IMR-90 (cell line): ENCODE measurements around the gene SDHB. TPM values are rescaled to one million over a fixed set of nuclear protein-coding genes. Genes with fewer than 3 reads are reported as not detected.

Experiments
- ATAC-seq: fragments of 200-7000 bp; cut with Tn5 transposase; 2 replicates; pipeline ENCODE4 v1.9.1; 2020; ENCODE audit warnings: low read depth, mild to moderate bottlenecking, moderate library complexity
- BruUV-seq: library from RNA; stranded (reverse); fragments of 400-500 nt; replicated peaks from 2 replicates; lab custom pipeline; 2021; lab: Mats Ljungman, UMichigan
- CTCF ChIA-PET: fragments of 300-600 bp; formaldehyde crosslinking; extraction: SDS; loops from one replicate; lab custom pipeline; 2021; ENCODE audit warnings: antibody characterized with exemption; lab: Yijun Ruan, JAX
- POLR2A ChIA-PET: fragments of 300-600 bp; sonication (Branson Sonifier 250); formaldehyde crosslinking; loops from one replicate; lab custom pipeline; 2022; ENCODE audit warnings: antibody characterized with exemption; ENCODE audit not compliant: unreplicated experiment; lab: Charles Lee
- DNase-seq: peaks from one replicate; pipeline ENCODE4 v3.0.0; 2013
- H2AFZ ChIP-seq: replicated peaks from 2 replicates; pipeline ENCODE3; 2013; ENCODE audit warnings: low read length, mild to moderate bottlenecking; ENCODE audit not compliant: poor library complexity
- H2AK5ac ChIP-seq: 2 replicates; pipeline ENCODE4 v1.6.1; 2013; ENCODE audit warnings: low read depth, low read length, inconsistent platforms
- H2AK9ac ChIP-seq: replicated peaks from 2 replicates; pipeline ENCODE3; 2013; ENCODE audit warnings: mild to moderate bottlenecking, low read depth, low read length, moderate library complexity; ENCODE audit not compliant: poor library complexity
- H2BK120ac ChIP-seq: 2 replicates; pipeline ENCODE4 v1.6.1; 2013; ENCODE audit warnings: low read depth, low read length, inconsistent platforms
- H2BK15ac ChIP-seq: 3 replicates; pipeline ENCODE4 v1.6.1; 2013; ENCODE audit warnings: low read depth, low read length, inconsistent platforms
- H2BK20ac ChIP-seq: 2 replicates; pipeline ENCODE4 v1.6.1; 2013; ENCODE audit warnings: low read depth, mild to moderate bottlenecking, inconsistent platforms, low read length, moderate library complexity
- H2BK5ac ChIP-seq: 2 replicates; pipeline ENCODE4 v1.6.1; 2013; ENCODE audit warnings: mild to moderate bottlenecking, low read depth, low read length, inconsistent platforms; ENCODE audit not compliant: poor library complexity, severe bottlenecking
- H3K14ac ChIP-seq: replicated peaks from 2 replicates; pipeline ENCODE4 v1.6.1; 2013; ENCODE audit warnings: low read depth, low read length, inconsistent platforms
- H3K18ac ChIP-seq: 2 replicates; pipeline ENCODE4 v1.6.1; 2013; ENCODE audit warnings: low read depth, low read length, control low read depth
- H3K23ac ChIP-seq: 2 replicates; pipeline ENCODE4 v1.6.1; 2013; ENCODE audit warnings: low read depth, low read length, inconsistent platforms
- H3K27ac ChIP-seq: 2 replicates; pipeline ENCODE4 v1.5.1; 2013; ENCODE audit warnings: mild to moderate bottlenecking, control low read depth, low read length; ENCODE audit not compliant: insufficient read depth
- H3K27me3 ChIP-seq: 2 replicates; pipeline ENCODE4 v1.6.1; 2013; ENCODE audit warnings: low read length; ENCODE audit not compliant: control insufficient read depth, insufficient read depth
- H3K36me3 ChIP-seq: 2 replicates; pipeline ENCODE4 v1.6.1; 2013; ENCODE audit warnings: low read length, mixed read lengths; ENCODE audit not compliant: control insufficient read depth, insufficient read depth
- H3K4ac ChIP-seq: 2 replicates; pipeline ENCODE4 v1.6.1; 2013; ENCODE audit warnings: low read depth, low read length, inconsistent platforms
- H3K4me1 ChIP-seq: 2 replicates; pipeline ENCODE4 v1.6.1; 2013; ENCODE audit warnings: low read length, mixed read lengths; ENCODE audit not compliant: control insufficient read depth, insufficient read depth
- H3K4me2 ChIP-seq: 2 replicates; pipeline ENCODE4 v1.6.1; 2013; ENCODE audit warnings: low read depth, mild to moderate bottlenecking, control low read depth, low read length, moderate library complexity
- H3K4me3 ChIP-seq: 2 replicates; pipeline ENCODE4 v1.5.1; 2013; ENCODE audit warnings: low read depth, mild to moderate bottlenecking, control low read depth, low read length, moderate library complexity; ENCODE audit not compliant: insufficient read depth
- H3K56ac ChIP-seq: 2 replicates; pipeline ENCODE4 v1.6.1; 2013; ENCODE audit warnings: low read length, inconsistent platforms; ENCODE audit not compliant: insufficient read depth; ENCODE audit errors: extremely low read depth
- H3K79me1 ChIP-seq, 2 experiments: 2 replicates each; pipeline ENCODE4 v1.6.1; 2013; ENCODE audit warnings: low read length in 2 of 2, inconsistent platforms in 1 of 2, low read depth in 1 of 2
- H3K9ac ChIP-seq: 2 replicates; pipeline ENCODE4 v1.6.1; 2013; ENCODE audit warnings: low read depth, low read length, control low read depth
- H3K9me1 ChIP-seq: 2 replicates; pipeline ENCODE4 v1.6.1; 2013; ENCODE audit warnings: low read length, inconsistent platforms; ENCODE audit not compliant: insufficient read depth
- H3K9me3 ChIP-seq: 2 replicates; pipeline ENCODE4 v1.6.1; 2013; ENCODE audit warnings: low read length; ENCODE audit not compliant: control insufficient read depth, insufficient read depth
- H4K20me1 ChIP-seq: 2 replicates; pipeline ENCODE4 v1.6.1; 2013; ENCODE audit warnings: low read length, inconsistent platforms; ENCODE audit not compliant: insufficient read depth
- H4K5ac ChIP-seq: 2 replicates; pipeline ENCODE4 v1.6.1; 2013; ENCODE audit warnings: mild to moderate bottlenecking, low read depth, low read length, control low read depth
- H4K8ac ChIP-seq, 2 experiments: 2 replicates each; pipeline ENCODE4 v1.6.1; 2013; ENCODE audit warnings: low read depth in 2 of 2, low read length in 2 of 2, control low read depth in 1 of 2, inconsistent platforms in 1 of 2
- H4K91ac ChIP-seq: 2 replicates; pipeline ENCODE4 v1.6.1; 2013; ENCODE audit warnings: low read depth, low read length, inconsistent platforms; ENCODE audit not compliant: insufficient read depth
- CHD1 ChIP-seq: IDR thresholded peaks from 2 replicates; pipeline ENCODE4 v1.6.1; 2012; ENCODE audit warnings: low read depth, low read length, improper control_type of control experiment
- MAFK ChIP-seq: IDR thresholded peaks from 2 replicates; pipeline ENCODE4 v1.6.1; 2012; ENCODE audit warnings: low read depth, low read length, improper control_type of control experiment
- WGBS, 2 experiments: methylation state at CpG; one replicate each; pipeline versions ENCODE4 v1.1.5 to v1.1.7; 2013; ENCODE audit warnings: missing lambda C conversion rate in 2 of 2; ENCODE audit not compliant: insufficient read length in 1 of 2; ENCODE audit errors: extremely low coverage in 2 of 2; 5-methylcytosine and 5-hydroxymethylcytosine counted together
- dilution Hi-C: fragments of 300-500 bp; cut with HindIII; formaldehyde crosslinking; loops from one replicate; pipeline ENCODE4 v1.14.3; 2018; ENCODE audit warnings: low sequenced_read_pairs; ENCODE audit not compliant: unreplicated experiment
- in situ Hi-C: fragments of 300-500 bp; cut with MboI; formaldehyde crosslinking; loops from 3 replicates; pipeline ENCODE4 v1.14.3; 2019; ENCODE audit warnings: low sequenced_read_pairs, inconsistent platforms, mixed read lengths
- intact Hi-C: fragments of 100-400 bp; cut with micrococcal nuclease; formaldehyde crosslinking; loops from 2 replicates; pipeline ENCODE4 v1.10.0; 2022
- polyA plus RNA-seq, 3 experiments: library from polyadenylated mRNA; depleted of rRNA; stranded (reverse); fragments of >200 nt; gene quantifications; 2 replicates each; pipeline ENCODE4 v1.2.3, GENCODE V29; 2012; ENCODE audit warnings: low replicate concordance in 1 of 3
- total RNA-seq: library from RNA; depleted of rRNA; stranded (reverse); fragments of >200 nt; gene quantifications from 2 replicates; pipeline ENCODE4 v1.2.3, GENCODE V29; 2012

SDHB gene
- total and polyA plus RNA-seq, 2 of the 4 experiments (the other 2 are of a cell fraction): 122 to 206 TPM

- intact Hi-C loops (no loop called here), dilution Hi-C loops (no loop called here), in situ Hi-C loops (loop anchor here (25.0 kb wide), 1 partner anchor 418 kb away; the partner anchor contains the start of gene NBPF1)
- Histone ChIP-seq H3K27me3 (no peaks in the 10 kb centered on the region), H3K36me3 (peaks cover 43% of the 10 kb centered on the region), H3K4me1 (no peaks in the 10 kb centered on the region), H2AFZ (no peak overlapping the region), H3K56ac (no peak overlapping the region), H3K4ac (no peak overlapping the region), H2BK15ac (no peak overlapping the region), H3K4me3 (no peak overlapping the region), H3K27ac (no peak overlapping the region), H3K23ac (no peak overlapping the region), H2BK120ac (no peak overlapping the region), H4K91ac (no peak overlapping the region), H3K79me1 (peaks cover 3 to 18% of the 10 kb centered on the region in 2 experiments; a peak in 3 of 4 replicates), H2BK5ac (no peak overlapping the region), H3K18ac (no peak overlapping the region), H4K8ac (no peak overlapping the region), H3K9me3 (no peaks in the 10 kb centered on the region), H2BK20ac (no peak overlapping the region), H2AK5ac (no peak overlapping the region), H3K4me2 (no peak overlapping the region), H2AK9ac (no peak overlapping the region), H4K5ac (no peak overlapping the region), H4K20me1 (no peaks in the 10 kb centered on the region; the same call in 1 of the 2 replicates), H3K14ac (no peak overlapping the region), H3K9ac (no peak overlapping the region), H3K9me1 (no peaks in the 10 kb centered on the region)
- no TSS peak for BruUV-seq
- ATAC-seq: no peak
- CTCF ChIA-PET: interaction anchor here (0.6 kb wide), 1 partner anchor 738 kb away, joined by 4 read pairs; no protein-coding TSS in a partner anchor
- POLR2A ChIA-PET: no interaction called here
- peak; percentile 92 for TF ChIP-seq MAFK
- no peak for TF ChIP-seq CHD1
- no peak for DNase-seq
- no CpG with 5 or more reads among the region's 4 CpGs for WGBS, 2 experiments
Measured at GRCh38 chr1:17030206-17030605, 23.6 kb downstream of the SDHB start.
